Measurements from ENCODE around the gene MTMR11.
"Not testable (repeated sequence)": the region's sequence is repeated elsewhere in the genome, so short reads cannot be mapped to it uniquely, and the experiment has no call there.

Gene MTMR11

GRCh38 chr1:149899460-149900284, 37.0 kb downstream of the MTMR11 start, which contains the start of gene BOLA1:
Gene BOLA1, plus strand, starts transcription at chr1:149899568. Its CDS starts 492 bp downstream, at chr1:149900060.
- DNase-seq: peak; percentile 55 to 95 (median 89)

GRCh38 chr1:149896575-149896974, 40.1 kb downstream of the MTMR11 start:
- DNase-seq: no peak

- DNase-seq: peak in 6 of 51 donors; percentile 2 to 35 (median 23)
Observed at GRCh38 chr1:149888999-149889289, 47.7 kb downstream of the MTMR11 start.

- peak in 50 of 51 donors; percentile 12 to 95 (median 60) for DNase-seq
Observed at GRCh38 chr1:149888247-149888998, 48.3 kb downstream of the MTMR11 start.

GRCh38 chr1:149887456-149888246, 49.0 kb downstream of the MTMR11 start:
- DNase-seq: peak; percentile 15 to 95 (median 79)

- DNase-seq: not testable (repeated sequence)
Observed at GRCh38 chr1:149887196-149887455, 49.6 kb downstream of the MTMR11 start.

- DNase-seq: peak; percentile 26 to 98 (median 84)
Observed at GRCh38 chr1:149886396-149887195, 50.1 kb downstream of the MTMR11 start.

GRCh38 chr1:149886121-149886395, 50.6 kb downstream of the MTMR11 start:
- DNase-seq: peak in 4 of 51 donors; percentile 32 to 58 (median 42)

- peak; percentile 12 to 88 (median 67) for DNase-seq
Observed at GRCh38 chr1:149885339-149886120, 51.1 kb downstream of the MTMR11 start.

GRCh38 chr1:149884433-149885338, 52.0 kb downstream of the MTMR11 start:
- DNase-seq: peak in 1 of 51 donors; percentile 20

- DNase-seq: no peak
Observed at GRCh38 chr1:149883598-149884247, 53.0 kb downstream of the MTMR11 start.

GRCh38 chr1:149881876-149882275, 54.8 kb downstream of the MTMR11 start:
- no peak for DNase-seq

GRCh38 chr1:149879556-149879955, 57.1 kb downstream of the MTMR11 start:
- no peak for DNase-seq
